A172 (cell line): ENCODE data around the gene ADD3. TPM values are rescaled to one million over a fixed set of nuclear protein-coding genes. Genes with fewer than 3 reads are reported as not detected.

ENCODE experiments used
- DNase-seq: peaks from one replicate; pipeline ENCODE4 v3.0.0-alpha.2; 2015; ENCODE audit warnings: low spot score
- total RNA-seq: library from RNA; depleted of rRNA; stranded (reverse); fragments of >200 nt; shearing (Covaris generic); gene quantifications from 2 replicates; pipeline ENCODE4 v1.2.3, GENCODE V29; 2014

ADD3 gene
- total RNA-seq, 1 experiment from 2014 or later = 63.3 TPM

DNA sequence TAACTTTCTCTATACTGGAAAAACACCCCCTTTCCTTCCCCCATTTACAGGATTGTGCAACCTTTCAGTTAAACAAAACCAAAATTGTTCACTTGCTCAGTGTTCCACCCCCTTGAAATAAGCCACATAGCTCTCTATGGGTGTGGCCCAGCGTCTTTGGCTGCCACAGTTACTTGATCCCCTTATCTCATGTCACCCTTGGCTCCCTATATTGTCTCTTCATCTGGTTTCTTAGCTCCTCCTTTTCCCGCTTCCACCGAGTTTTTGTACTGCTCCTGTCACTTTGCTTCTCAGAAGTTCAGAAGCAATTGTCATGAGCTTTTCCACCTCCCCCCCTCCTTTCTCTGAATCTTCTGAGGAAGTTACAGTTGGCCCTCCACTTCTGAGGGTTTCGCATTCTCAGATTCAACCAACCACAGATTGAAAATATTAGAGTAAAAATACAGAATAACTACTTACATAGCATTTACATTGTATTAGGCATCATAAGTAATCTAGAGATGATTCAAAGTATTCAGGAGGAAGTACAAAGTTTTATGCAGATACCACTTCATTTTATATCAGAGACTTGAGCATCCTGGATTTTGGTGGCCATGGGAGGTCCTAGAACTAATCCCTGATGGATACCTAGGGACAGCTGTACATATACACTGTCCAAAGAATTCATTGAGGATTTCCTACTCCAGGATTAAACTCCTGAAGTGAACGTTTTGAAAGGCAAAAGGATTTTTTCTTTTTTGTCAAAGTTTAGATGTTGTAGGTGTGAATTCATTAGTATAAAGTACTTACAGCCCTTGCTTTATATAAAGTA is 60.4 kb downstream of the ADD3 start:
- DNase-seq = peak; percentile 47

DNA sequence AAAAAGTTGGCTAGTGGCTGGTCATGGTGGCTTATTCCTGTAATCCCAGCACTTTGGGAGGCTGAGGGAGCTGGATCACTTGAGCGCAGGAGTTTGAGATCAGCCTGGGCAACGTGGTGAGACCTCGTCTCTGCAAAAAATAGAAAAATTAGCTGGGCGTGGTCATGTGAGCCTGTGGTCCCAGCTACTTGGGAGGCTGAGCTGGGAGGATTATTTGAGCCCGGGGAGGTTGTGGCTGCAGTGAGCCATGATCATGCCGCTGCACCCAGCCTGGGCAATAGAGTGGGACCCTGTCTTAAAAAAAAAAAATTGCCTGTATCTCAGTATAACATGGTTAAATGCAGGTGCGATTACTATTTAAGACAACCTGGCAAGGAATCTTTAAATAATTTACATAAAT is 61.0 kb downstream of the ADD3 start:
- no peak for DNase-seq

DNA sequence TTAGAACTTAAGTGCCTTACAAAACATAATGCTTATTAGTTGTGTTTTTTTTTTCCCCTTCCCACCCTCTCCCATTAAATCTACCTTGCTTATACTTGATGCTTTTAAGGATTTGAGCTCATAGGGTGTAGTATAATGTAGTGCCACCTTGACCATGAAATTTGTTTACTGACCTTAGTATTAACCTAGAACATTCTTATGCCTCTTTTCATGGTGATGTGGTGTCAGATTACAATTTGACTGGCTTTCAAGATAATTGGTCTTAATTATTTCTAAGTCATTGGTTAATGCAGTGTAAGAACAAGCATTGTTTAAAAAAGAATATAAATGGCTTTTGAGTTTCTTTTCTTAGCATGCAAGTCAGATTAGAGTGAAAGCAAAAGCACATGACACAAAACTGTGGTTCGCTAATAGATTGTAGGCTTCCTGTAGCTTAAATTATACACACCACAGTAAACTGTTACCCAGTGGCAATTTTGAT is 61.8 kb downstream of the ADD3 start:
- DNase-seq = no peak

DNA sequence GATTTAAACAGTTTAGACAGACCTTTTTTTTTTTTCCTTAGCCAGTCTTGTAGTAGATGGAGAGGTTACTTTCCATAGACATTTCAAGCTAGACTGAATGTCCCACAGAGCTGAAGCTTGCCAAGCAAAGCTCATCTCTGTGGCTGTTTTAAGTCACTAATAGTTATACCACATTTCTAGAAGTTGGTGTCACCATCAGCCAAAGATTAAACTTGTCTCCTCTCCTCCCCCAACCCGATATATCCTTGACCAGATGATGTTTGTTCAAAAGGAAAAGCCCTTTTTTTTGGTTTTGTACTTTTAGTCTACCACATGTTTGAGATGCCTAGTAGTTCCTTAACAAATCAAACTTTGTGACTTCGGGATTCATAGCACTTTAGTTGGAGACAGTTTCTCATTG is 66.1 kb downstream of the ADD3 start:
- no peak for DNase-seq

DNA sequence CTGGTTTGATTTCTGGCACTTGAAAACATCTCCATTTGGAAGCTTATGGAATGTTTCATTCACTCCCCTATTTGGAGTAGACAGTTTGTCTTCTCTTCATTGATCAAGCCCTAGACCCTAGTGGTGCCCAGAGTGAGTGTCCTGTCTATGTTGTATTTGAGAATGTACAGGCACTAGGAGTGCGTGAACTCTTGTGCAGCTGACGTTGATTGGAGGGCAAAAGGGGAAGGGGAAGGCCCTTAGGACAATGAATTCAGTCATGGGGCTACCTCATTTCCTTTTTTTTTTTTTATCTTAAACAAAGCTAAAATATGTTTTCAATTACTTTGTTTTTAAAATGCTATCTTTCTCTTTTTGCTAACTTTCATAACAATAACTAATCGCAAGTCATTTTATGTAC is 66.5 kb downstream of the ADD3 start:
- no peak for DNase-seq

DNA sequence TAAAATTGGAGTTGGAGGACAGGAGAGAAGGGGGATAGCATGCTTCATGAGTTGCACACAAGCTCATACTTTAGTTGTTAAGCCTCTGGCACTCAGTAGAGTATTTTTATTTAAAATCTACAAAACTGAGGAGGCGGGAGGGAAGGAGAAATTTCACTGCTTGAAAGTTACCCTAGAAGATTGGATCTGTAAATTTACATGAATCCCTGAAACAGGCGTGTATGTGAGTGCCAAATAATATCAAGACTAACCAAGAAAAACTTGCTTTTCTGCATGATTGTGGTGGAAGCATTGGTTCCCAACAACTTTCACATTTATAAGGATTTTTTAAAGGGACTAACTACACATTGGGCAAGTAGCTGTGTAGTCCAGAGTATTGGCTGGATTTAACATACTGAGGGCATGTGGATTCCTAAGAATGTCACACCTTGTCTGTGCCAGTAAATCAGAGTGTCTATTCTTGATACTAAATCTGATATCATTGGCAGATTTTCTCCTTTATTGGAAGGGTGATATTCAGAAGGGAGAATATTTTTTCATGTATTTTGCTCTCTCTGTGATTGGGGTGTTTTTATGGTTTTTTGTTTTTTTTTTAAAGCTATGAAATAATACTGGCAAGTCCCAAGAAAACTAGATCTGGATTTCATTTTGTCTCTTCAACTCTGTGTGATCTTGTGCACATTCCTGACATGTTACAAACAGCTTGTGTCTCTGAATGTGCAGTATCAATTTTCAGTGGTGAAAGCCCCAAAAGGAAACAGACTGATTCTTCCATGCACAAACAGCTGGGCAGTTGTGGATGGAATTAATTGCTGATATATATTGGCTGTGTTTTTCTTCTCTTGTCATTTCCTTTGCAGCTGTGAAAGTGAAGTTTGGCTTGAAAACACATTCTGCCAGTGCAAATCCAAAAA is 67.2 kb downstream of the ADD3 start:
- no peak for DNase-seq

DNA sequence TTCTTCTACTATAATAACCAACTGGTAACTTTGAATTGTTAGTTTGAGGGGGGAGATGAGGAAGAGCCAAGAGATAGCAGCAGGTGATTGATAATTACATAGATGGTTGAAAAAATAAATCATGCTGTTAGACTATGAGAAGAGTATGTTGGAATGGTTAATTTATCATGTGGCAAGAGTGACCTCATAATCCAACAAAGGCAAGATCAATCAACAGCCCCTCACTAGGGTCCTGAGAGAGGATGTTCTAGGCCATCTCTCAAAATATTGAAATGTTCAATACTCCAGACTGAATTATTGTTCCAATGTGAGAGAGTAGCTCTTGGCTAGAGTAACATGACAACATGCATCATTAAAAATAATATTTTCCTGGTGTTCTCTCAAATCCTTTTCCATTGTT is 67.9 kb downstream of the ADD3 start:
- no peak for DNase-seq

DNA sequence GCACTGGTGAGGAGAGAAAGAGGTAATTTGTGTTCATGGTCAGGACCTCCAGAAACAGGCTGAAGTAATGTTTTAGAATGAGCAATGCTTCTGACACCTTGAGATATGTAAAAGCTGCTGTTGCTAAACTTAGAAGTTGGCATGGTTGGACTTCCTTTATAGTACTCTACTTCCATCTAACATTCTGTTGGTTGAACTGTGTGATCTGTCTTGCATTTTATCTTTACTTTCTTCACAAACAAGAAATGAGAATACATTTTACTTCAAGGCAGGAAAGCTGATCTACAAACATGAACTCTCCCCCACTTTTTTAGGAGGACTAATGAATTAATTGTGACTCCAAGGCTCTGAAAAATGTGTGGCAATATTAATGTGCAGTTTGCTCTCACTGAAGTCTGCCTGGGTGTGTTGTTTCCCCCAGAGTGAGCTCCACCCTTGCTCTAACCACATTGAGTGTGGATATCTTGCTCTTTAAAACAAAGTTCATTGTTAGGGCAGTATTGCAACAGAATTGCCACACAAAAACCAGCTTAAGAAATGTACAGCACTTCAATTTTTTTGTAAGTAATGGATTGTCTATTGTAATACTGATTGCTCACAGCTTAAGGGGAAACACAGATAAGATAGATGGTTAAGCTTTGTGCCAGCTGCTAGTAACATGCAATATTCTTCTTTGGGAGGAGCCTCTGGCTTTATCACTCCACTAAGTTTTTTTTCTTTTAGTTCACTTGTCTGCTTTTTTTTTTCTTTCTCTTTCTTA is 69.0 kb downstream of the ADD3 start:
- DNase-seq = peak; percentile 66

DNA sequence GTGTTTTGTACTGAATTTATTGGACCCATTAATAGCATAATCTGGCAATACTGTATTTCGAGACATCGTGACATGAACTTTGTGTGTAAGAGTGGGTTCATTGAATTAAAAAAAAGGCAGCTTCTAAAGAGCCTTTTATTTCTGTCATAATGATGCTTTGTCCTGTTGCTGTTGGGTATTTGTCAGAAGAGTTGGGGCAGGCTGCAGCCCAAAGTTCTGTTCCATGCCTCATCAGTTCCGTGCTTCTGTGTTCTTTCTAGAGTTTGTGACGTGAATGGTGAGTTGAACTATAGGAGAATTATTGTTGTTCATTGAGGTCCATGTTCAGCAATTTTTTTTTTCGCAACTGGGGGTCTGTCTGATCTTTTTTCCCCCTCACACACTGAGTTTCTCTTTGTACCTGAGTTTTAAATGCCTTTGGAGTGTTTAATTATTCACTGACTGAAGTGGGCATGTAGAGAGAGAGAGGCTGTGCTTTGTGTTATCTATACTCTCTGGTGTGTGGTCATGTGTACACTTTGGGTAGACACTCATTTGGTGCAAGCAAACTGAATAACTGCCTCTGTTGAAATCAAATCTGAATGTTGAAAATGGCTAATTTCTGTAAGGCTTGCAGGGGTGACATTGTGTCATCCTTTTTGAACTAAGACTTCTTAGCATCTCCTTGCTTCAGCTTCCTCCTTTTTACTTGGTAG is 69.8 kb downstream of the ADD3 start:
- DNase-seq = no peak

DNA sequence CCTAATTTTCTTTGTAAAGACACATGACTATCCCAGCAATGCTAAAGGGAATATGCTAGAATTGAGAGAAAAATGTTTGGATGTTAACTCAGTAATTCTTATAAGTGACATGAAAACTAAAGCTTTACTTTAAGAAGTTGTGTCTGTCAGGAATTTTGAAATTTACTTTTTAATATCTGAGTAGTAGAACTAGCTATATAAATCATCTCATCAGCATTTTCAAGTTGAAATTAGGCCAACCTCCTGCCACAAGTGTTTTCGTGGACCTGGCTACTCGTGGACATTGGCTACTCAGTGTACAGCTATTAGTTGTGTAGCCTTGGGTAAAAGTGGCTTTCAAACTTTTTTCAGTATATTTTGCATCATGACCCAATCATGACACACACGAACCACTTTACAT is 70.5 kb downstream of the ADD3 start:
- no peak for DNase-seq

DNA sequence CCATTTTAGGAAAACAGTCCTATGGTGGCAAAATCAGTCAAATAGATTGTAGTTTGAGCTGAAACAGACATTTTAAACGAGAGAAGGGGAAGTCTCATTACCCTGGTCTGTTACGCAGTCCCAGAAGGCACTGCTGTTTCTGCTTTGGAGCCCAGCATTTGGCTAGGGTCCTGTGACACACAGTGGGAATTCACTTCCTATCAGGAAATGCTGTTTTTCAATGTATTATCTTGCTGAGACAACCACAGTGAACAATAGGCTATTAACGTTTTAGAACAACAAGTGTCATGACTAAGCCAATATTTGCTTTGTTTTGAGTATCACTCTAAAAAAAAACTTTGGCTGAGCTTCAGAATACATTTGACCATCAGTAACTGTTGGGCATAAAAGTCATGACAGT is 74.1 kb downstream of the ADD3 start:
- DNase-seq = peak; percentile 64

DNA sequence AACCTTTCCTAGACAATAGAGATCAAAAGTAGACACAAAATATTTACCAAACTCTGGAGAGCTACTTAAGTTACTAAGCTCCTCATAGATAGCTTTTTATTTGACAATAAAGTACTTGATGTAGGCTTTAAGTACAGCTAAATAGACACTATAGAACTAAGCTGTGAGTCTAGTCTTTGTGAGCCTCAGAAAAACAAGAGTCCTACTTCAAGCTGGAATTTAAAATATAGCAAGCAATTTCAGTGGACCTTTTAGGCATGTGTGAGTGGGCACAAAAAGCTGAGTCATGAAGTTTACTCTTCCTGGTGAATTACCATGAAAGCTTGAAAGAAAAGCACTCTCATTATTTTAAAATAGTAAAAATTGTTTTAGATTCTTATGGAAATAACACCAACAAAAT is 76.1 kb downstream of the ADD3 start:
- peak; percentile 2 for DNase-seq

DNA sequence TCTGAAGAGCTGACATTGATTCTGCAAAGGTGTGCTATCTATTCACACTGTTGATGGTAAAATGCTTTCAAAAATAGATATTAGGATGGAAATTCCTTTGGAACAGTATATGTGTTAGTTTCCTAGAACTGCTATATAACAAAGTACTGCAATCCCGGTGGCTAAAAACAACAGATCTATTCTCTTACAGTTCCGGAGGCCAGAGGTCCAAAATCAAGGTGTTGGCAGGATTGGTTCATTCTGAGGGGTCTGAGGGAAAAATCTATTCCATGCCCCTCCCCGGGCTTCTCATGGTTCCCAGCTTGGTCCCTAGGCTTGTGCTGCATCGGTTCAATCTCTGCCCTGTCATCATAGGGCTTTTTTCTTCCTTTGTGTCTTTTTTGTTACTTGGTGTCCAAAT is 79.9 kb downstream of the ADD3 start:
- no peak for DNase-seq

DNA sequence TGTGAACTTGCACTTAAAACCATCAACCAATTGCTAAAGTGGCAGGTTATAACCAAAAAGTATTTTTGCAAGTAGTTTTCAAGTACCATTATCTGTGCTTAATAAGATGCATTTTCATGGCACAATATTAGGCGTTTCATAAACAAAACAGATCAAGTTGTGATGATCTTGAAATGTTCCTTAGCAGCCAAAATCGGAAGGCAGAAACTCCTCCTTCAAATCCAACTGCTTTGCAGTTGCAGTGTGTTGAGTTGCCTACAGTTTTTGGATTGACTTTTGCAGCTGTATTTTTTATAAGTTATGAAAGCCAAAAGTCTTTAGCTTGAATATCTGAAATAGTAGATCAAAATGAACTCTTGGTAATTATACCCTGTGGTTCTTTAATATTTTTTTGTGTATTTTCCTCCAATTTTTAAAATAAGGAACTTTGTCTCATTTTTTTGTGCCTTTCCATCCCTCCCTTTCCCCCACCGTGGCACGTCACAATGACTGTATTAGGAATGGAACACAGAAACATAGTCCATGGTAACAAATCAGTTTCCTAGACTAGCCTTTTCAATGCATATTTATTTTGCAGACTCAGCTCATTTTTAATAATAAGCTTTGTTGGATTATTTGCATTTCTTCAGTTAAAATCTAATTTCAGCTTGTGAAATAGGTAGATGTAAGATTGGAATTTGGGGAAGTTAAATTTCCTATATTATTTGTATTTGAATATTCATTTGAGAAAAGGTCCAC is 80.8 kb downstream of the ADD3 start:
- no peak for DNase-seq

DNA sequence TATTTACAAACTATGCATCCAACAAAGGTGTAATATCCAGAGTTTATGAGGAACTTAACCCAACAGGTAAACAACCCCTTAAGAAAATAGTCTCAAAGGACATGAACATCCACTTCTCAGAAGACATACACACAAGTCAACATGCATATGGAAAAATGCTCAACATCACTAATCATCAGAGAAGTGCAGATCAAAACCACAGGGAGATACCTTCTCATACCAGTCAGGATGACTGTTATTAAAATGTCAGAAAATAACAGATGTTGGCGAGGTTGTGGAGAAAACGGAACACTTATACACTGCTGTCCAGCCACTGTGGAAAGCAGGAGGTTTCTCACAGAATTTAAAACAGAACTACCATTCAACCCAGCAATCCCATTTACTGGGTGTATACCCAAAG is 84.0 kb downstream of the ADD3 start:
- DNase-seq = no peak

DNA sequence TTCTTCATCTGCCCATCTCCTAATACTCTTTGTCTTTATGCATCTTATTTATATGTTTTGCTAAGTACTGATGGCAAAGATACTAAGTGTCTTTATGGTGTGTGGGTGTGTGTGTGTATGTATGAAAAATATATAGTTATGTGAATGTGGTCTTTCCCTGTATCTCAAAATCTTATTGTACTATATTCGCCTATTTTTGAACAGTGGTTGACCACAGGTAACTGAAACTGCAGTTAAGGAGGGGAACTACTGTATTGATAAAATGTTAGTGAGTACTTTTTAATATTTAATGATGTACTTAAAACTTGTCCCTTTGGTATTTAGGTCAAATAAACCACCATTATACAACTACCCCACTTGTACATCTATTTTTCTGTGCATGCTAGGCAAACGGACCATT is 85.9 kb downstream of the ADD3 start:
- no peak for DNase-seq

DNA sequence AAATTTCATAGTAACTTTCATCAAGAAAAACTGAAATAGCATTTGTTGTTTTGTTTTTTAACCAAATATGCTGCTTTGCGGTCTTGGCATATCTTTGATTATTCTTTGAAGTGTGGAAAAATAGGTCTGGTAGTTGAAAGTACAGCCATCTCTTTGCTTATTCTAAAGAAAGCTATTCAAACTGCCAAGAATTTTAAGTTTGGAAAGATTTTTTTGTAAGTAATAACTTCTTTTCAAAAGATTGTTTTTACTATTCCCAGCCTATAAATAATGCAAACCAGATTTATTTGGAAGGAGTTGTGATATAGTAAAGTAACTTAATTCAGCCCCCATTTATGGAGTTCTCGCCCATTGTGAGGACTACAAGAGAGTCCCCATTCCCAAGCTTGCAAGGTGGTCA is 87.0 kb downstream of the ADD3 start:
- no peak for DNase-seq

DNA sequence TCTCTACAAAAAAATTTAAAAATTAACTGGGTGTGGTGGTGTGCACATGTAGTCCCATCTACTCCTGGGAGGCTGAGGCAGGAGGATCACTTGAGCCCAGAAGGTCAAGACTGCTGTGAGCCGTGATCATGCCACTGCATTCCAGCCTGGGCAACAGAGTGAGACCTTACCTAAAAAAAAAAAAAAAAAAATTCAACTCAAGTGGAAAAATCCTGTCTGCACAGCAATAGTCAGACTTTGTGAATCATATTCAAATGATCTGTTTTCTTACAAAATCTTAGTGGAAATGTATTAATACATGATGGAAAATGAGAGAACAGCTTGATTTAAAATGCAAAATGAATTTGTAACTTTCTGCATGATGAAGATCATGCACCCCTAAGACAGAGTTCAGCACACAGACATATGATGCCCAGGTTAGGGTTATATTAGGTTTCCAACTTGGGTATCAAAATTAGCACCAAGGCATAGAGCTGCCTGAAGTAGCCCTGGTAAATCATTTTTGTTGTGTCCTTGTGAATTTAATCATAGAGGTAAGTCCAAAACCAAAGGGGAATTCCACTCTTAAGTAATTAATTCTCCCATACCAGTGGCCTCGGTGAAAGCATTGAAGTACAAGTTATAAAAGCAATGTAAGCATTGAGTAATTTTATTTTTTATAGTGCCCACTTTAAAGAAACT is 93.8 kb downstream of the ADD3 start:
- no peak for DNase-seq

DNA sequence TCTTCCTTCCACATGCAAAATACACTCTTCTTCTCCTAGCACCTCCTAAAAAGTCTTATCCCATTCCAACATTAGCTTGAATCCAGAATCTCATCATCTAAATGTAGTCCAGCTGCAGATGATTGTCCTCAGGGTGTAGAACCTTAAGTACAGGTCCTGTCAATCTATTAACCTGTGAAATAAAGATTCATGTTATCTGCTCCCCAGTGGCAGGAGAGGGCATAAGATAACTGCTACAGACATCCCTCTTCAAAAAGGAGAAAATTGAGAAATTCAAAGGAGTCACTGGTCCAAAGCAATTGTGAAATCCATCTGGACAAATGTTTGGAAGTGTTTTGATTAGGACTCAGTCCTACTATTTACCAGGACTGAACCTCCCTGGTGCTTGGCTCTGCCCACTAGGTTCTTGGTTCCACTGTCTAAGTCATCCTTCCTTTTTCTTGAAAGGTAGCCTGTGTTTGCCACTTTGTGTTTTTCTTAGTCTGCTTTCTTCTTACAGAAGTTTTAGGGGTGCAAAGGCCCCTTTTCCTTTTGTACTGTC is 96.2 kb downstream of the ADD3 start:
- DNase-seq = no peak

DNA sequence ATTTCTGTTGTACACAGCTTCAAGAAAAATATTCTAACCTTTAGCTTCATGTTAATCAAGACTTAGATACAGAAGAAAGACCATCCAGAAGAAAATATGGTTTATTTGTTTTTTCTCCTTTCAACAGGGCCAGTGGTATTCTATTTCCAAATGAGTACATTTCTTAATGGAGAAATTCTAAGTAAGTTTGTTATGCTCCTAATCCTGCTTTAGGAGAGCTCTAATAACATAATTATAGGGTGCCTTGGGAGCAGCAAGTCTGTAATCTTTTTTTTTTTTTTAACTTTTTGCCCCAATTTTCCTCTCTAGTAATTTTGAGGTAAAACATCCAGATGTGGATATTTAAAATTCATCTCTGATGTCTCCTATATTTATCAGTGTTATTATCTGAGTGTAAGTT is 98.1 kb downstream of the ADD3 start:
- no peak for DNase-seq
